NCI-H128 (cell line): ENCODE measurements around the gene CDH20.
"Not testable (repeated sequence)": the region's sequence is repeated elsewhere in the genome, so short reads cannot be mapped to it uniquely, and the experiment has no call there.

ENCODE experiments used
- DNase-seq: peaks from one replicate; lab custom pipeline; 2025; ENCODE audit not compliant: unreplicated experiment; lab: John Stamatoyannopoulos, UW

Gene CDH20

DNA sequence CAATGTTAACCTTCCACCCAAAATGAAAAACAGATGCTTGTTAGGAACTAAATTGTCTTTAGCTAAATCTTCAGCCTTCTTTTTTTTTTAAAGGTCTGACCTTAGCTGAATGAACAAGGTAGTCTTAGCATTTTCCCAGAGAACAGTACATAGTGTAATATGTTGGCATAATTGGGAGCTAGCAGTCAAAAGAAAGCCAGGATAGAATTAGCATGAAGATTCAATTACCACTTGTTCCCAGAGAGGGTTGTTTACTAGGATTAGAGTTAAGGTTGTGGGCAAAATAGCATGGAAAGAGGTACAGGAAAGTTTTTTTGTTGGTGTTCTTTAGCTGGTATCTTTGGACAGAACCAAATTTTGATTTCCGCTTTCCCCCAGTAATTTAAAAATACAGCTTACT, 6.9 kb downstream of the CDH20 start:
- DNase-seq = no peak

DNA sequence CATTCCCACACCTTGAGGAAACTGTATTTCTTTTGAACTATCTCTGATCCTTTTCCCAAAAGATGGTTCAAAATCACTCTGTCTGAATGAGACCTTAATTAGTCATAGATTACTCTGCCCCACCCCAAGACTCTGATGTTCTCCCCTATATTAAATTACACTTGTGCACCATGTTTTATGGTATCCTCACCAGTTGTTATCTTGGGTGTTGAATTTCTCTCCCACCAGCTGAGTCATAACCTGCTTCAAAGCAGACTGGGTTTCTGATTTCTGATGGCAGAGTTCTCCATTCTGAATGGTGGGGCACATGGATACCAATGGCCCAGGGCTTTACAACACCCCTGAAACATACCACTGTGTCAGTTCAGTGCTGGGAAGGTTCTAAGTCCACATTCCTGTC, 15.0 kb downstream of the CDH20 start:
- no peak for DNase-seq

DNA sequence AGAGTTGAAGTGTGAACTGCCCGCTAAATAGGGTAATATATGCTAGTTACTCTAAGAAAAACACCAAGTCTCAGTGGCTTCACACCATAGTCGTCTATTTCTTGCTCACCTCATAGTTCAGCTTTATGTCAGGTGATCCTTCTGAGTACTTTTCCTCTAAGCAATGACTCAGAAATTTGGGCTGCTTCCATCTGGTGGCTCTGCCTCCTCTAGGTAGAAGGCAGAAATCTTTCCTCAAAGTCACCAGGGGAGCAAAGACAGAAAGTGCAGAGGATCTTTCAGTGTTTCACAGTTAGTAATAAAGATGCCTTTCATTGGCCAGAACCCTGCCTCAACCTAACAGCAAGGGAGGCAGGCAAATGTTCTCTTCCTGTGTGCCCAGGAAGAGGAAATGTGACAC, 17.3 kb downstream of the CDH20 start:
- no peak for DNase-seq

DNA sequence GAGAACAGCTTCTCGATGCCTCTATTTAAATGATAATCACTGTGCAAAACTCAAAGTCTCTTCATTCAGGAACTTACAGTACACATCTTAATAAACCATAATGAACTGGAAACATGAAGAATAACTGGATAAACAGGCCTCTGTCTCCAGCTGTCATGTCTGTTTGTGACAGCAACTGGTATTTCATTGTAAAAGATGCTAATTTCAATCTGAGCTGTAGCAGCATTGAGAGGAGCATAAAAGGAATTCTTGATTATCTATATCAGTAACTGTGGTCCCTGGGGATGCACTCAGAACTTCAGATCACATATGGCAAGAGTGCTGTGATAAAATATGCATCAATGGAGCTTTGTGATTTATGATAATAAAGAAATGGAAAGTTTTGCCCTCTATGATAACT, 18.8 kb downstream of the CDH20 start:
- no peak for DNase-seq

DNA sequence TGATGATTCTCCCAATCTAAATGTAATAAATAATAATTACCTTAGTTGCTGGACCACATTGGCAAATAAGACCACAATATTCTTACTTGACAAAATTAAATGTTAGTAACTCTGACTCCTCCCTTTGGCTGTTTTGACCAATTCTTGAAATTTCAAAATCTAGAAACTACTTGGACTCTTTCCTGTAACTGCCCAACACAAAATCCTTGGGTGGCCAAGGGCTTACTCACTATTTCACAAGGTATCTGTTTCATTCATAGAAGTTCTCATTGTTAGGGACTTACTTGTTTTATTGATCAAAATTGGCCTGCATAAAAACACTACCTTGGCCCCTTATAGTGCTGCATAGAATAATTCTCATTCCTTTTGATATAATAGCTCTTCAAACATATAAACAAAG, 19.4 kb downstream of the CDH20 start:
- no peak for DNase-seq

DNA sequence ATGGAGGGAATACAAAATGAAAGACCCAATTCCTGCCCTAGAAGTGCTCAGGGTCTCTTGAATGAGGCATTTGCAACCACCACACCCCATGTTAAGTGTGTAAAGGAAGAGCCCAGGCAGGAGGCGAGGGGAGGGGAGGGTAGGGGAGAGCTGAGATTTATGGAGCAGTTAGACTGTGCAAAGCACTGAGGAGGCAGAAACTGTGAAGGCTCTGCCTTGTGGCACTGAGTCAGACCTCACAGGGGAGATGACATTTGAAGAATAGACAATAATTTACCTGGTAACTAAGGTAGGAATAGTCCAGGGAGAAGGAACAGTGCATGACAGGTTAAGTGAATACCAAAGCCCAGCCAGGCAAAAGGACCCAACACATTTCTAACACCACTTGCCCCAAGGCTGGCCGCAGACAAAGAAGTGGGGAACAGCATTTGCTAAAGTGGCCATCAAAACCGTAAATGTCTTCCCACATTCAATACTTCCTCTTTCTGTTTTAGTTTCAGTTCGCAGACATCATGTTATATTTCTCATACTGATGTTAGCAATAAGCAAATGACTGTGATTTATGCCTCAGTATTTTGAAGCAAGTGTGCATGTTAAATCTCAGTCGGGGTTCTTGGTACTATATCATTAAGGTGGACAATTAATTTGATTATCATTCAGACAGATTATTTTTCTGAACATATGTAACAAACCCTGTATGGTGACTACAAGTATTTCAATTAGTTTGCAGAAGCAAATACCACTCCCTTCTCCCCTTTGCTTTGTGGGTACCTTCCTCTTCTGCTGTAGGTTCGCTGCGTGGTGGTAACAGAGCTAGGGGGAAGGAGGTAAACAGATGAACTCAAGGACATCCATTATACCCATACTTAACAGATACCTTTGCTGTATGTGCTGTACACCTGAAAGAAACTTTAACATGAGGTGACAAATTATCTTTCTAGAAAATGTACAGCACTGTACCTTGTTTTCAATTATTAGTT, 27.5 kb downstream of the CDH20 start:
- no peak for DNase-seq

DNA sequence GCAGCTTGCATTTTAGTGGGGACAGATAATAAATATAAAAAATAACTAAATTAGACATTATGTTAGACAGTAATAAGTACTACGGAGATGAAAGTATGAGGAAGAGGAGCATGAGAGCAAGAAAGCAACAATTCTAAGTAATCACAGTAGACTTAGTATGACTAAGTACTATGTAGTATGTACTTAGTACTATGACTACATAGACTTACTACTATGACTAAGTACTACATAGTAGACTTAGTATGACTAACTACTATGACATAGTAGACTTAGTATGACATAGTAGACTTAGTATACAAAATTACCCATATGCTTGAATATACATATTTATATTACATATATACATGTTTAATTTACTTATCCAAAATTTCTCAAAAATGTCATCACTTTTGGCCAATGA, 29.3 kb downstream of the CDH20 start:
- no peak for DNase-seq

DNA sequence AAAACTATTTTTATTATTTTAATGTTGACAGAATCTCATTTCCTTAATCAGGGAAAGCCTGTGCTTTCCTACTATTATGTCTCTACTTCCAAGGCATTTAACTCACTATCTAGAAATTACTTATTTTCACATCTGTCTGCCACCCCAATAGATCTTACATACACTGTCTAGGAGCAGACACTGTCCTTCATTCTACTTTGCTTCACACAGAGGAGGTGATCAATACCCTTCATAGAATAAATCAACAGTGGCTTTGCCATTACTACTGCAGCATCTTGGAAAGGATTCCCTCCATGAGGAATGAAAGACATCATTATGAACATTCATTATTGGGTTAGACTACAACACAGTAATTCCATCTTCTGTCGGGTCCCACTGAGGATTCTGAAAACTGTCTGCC, 31.7 kb downstream of the CDH20 start:
- DNase-seq = no peak

DNA sequence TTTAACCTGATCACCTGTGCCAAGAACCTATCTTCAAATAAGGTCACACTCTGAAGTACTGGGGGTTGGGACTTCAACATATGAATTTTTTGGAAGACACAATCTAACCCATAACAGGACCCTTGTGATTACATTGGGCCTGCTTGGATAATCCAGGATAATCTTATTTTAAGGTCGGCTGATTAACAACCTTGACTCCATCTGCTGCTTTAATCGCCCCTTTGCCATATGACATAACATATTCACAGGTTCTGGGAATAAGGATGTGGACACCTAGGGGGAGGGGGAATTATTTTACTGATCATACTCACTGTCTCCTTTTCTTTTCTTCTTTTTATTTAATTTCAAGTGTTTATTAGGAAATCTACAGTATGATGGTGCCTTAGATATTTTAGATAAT, 34.8 kb downstream of the CDH20 start:
- DNase-seq = no peak

DNA sequence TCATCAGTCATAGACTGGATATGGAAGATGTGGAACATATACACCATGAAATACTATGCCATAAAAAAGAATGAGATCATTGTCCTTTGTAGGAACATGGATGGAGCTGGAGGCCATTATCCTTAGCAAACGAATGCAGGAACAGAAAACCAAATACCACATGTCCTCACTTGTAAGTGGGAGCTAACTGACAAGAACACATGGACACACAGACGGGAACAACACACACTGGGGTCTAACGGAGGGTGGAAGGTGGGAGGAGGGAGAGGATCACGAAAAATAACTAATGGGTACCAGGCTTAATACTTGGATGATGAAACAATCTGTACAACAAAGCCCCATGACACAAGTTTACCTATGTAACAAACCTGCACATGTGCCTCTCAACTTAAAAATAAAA, 36.4 kb downstream of the CDH20 start:
- DNase-seq = not testable (repeated sequence)

DNA sequence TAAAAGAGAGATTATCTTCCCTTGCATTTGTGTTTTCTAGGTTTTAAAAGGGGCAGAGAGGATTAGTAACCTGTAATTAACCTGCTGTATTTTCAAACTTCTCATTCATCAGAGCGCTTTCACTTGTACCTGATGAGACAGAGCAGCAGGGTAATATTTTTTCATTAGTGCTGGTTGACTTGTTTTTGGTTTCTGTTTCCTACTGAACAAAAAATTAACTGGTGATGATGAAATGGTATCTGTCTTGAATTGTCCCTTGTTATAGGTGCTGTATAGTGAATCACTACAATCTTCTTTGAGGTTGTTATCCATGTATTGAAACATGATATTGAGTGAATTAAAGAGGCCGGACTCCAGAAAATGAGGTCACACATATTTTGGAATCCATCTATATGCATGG, 37.9 kb downstream of the CDH20 start:
- DNase-seq = no peak

DNA sequence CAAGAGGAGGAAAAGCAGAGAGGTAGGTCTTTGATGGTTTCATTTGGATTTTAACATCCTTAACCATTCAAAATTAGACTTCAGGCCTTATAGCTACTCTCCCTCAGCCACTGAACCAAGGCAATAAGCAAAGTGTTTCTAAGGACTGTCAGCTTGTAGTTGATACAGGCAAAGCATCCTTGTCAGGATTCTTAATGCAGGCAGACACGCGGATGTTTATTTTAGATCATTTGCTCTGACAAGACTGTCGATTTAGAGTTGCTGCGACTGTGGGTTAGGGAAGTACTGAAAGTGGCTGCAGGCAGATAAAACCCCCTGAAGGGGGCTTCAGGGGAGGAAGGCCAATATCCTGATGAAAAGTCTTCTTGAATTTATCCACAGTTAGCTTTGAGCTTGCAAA, 46.6 kb downstream of the CDH20 start:
- no peak for DNase-seq

DNA sequence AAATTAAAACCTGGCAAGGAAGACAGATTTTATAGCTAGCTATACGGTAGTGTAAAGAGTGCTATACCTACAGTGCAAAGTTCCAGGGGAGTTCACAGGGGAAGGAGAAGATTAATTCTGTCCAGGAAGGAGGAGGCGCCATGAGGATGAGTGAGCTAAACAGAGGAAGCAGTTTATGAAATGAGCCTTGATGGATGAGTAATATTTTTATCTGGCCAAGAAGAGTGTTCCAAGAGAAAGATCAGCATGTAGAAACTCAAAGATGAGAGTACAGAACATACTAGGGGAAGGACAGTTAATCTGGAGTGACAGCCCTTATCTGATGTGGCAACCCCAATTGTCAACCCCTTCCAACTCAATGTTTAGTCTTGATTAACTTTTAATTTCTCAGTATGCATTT, 54.8 kb downstream of the CDH20 start:
- DNase-seq = no peak

DNA sequence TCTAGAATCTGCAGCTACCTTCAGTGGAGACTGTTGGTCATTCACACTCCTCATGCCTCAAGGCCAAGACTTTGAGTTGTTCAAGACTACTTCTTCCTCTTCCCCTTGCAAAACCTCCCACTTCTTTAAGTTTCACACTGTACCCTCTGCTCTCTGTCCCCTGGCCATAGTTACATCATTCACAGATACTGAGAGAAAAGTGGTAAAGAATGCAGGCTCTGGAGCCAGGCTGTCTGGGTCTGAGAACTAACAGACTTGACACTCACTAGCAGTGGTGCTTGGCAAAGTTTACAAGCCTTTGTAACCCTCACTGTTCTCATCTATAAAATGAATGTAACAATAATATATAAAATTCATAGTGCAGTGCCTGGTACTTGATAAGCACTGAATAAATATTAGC, 61.8 kb downstream of the CDH20 start:
- DNase-seq = no peak

DNA sequence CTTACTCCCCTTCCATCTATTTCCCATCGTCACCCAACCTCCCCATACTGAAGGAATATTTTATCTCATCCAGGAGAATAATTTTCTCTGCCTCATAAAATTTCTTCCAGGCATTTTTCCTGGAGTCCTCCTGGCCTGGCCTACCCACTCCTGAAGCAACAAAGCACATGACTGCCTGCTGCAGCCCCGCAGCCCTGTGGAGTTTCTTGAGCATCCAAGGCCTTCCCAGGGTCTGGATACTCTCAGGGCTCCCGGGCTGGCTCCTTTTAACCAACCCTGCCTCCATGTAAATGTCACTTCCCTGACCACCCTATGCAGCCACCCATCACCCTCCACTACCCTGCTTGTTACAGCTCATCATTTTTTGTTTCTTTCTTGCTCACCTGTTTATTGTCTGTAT, 64.0 kb downstream of the CDH20 start:
- DNase-seq = no peak

DNA sequence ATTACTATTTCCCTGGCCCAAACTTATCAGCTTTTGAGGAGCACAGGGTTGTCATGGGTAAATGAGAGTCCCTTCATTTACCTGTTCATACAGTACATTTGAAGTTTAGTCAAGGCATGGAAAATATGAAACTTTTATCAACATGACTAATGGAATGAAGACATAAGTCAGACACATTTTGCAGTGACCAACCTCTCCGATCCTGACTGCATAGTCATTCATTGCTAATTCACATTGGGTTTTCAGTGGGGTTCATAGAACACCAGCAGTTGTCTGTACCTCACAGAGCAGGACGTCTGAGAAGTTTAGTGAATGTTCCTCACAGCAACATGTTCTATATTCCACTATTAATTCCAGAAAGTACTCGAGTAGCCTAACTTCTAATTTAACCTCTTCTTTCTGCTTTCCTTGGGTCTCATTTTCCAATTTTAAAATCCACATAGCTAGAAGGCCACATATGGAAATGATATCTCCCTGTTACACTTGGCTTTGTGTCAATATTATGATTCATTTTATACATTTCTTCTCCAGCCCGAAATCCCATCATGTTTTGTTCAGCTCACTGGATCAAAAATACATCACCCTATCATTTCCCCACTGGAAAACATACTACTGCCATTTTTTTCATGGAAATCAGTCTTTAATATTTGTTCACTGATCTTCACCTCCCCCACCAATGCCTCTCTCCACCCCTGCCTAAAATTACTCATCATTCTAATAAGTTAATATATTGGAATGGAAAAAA, 65.9 kb downstream of the CDH20 start:
- DNase-seq = no peak

DNA sequence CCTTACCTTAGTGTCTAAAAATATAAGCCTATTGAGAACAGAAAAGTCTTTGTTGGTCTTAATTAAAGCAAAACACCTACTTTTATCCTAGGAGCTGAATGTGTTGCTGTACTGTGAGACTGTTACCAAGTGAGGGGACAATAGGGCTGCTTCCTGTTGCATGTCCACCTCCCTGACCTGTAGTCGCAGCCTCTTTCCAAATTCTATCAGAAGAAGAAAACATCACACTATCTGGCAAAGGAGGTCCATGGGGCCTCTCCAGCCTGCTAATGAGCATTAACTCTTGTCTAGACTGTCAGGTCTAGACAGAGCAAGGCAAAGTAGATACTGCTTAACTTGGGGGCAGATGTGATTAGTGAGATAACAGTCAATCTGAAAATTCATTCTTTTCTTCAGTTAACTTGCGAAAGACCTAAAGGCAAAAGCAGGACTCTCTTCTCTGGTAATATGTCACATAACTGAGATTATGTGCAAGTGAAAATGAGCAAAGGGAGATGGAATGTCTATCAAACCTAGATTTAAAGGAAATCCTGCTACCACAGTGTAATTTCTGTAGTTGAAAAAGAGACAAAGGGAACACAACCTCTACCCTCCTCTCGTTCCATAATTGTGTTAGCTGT, 66.9 kb downstream of the CDH20 start:
- DNase-seq = no peak

DNA sequence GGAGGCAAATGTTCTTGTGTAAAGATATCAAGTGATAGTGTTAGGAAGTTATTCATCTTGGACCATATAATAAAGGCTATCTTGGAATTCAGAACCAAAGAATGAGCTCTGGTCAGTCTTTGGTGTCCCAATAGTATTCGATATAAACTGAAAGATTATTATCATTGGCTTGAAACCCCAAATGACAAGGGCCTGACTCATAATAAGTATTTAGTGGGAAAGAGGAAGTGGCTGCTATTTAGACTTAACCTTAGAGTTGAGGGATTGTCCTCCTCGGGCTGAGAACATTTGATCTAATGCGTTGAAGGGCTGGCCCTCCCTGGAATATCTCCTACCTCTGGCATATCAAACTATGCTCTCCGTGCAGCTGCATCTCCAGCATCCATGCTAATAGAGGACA, 67.5 kb downstream of the CDH20 start:
- DNase-seq = no peak

DNA sequence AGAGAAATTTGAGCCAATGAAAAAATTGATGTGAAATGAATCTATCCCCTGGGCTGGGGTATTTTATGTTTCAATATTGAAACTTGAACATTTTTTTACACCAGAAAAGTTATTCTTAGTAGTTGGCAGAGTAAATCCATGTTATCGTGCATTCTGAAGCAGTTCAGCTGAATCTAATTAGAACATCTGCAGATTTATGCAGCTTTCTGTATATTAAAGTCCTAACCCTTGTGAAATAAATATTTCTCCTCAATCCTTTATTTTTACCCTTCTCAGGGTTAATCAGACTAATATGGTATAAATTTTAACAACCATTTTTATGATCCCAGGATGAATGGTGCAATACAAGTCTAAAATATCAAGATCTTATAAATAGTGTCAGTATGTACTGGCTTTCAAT, 69.5 kb downstream of the CDH20 start:
- DNase-seq = no peak

DNA sequence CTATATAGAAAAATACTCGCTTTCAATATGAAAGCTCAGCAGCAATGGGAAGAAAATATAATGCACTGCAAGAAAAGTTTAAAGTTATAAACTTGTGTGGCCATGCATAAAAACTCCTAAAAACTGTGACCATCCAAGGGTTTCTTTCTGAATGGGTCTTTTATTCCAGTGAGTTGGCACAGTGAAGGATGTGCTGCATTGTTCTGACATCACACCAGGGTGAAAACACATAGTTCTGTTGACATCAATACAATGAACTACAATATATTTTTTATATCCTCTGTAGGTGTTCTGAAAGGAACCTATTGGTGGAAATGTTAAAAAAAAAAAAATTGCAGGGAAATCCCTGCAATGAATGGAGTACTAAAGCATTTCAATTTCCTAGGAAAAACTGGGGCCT, 80.2 kb downstream of the CDH20 start:
- DNase-seq = no peak

DNA sequence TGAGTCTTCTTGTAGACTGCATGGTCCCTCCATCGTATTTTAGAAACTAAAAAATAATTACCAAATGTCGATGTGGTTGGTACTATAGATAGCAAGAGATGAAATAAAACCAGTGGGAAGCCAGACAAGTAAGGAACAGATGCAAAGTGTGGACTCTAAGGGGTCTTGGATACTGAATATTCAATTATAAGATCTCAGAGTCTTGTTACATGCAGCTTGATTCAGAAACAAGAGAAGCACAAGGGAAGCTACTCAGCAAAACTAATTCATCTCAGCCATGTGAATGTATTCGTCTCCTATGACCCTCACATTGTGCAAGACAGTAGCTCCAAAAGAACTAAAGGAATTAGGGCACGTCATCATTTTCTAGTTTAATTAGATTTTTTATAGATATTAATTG, 80.9 kb downstream of the CDH20 start:
- no peak for DNase-seq

DNA sequence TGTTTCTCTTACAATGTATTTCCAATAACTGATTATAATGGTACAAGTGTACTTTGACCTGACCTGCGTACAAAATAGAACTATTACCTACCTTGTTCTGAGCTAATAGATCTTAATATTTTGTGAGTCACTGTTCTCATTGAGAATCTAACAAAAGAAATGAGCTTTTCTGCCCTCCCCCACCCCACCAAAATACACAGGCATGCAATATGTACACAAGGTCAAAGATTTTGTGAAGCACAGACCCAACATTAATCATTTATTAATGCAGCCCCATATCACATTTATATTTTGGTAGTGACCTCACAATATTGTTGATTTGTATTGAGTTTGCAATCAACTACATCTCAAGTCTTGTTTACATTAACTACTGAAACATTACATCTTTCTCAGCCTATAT, 86.5 kb downstream of the CDH20 start:
- DNase-seq = no peak
